ENCODE results near the gene BPIFA2. TPM values are rescaled to one million over a fixed set of nuclear protein-coding genes. Genes with fewer than 3 reads are reported as not detected.

The BPIFA2 gene
- total RNA-seq, 1 experiment from 2014 or later = not detected

DNA sequence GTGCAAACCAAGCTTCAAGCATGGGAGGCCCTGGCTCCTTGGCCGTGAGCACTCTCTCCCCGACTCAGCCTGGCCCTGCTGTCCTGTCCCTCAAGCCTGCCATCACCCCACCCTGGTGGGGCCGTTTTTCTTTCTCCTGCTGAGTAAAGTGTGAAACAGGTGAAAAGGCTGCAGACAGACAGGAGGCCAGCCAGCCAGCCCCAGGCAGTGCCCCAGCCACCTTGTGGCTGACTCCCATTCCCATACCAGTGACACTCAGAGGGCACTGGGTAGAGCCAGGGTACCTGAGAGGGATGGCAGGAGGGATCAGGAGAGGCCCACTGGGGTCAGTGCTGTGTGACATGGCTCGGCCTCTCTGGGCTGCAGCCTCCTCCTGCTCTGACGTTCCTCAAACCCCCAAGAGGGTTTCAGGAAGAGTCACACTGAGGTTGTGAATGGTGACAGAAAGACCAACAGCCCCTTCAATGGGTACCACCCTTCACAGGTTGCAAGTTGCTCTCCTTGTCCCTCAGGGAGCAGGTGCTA is 35.9 kb upstream of the BPIFA2 start:
- Histone ChIP-seq H2AFZ (ENCODE audit: low read length) (no peak overlapping the region), H2BK120ac (ENCODE audit: low read depth, low read length, poor library complexity, severe bottlenecking) (no peak overlapping the region), H3T11ph (ENCODE audit: low read length) (no peak overlapping the region), H3K79me2 (ENCODE audit: insufficient read depth, low read length) (no peaks in the 10 kb centered on the region), H3K23me2 (ENCODE audit: insufficient read length, low read depth, low read length, poor library complexity, severe bottlenecking) (no peaks in the 10 kb centered on the region), H2BK20ac (ENCODE audit: low read depth, low read length, poor library complexity, severe bottlenecking) (no peak overlapping the region), H3K9me3 (ENCODE audit: control insufficient read depth, low read depth, low read length) (no peaks in the 10 kb centered on the region), H2BK5ac (ENCODE audit: insufficient read length, low read length) (no peak overlapping the region), H3K4me1 (ENCODE audit: insufficient read depth, low read length) (no peaks in the 10 kb centered on the region), H4K8ac (replicated peaks; ENCODE audit: insufficient read length, low read depth, low read length) (no peak overlapping the region), H3K27me3 (ENCODE audit: insufficient read depth, low read length) (no peaks in the 10 kb centered on the region), H3K56ac (ENCODE audit: insufficient read length, low read depth, low read length) (no peak overlapping the region), H3K4ac (ENCODE audit: low read depth, low read length) (no peak overlapping the region), H3K27ac (ENCODE audit: insufficient read length, low read depth, low read length) (no peak overlapping the region), H3K14ac (ENCODE audit: insufficient read depth, low read length) (no peak overlapping the region), H4K91ac (ENCODE audit: insufficient read length, low read depth, low read length) (no peak overlapping the region), H2AK5ac (ENCODE audit: insufficient read length, low read length) (no peak overlapping the region), H3K79me1 (ENCODE audit: insufficient read depth, low read depth, low read length, poor library complexity, severe bottlenecking) (no peaks in the 10 kb centered on the region), H3K23ac (ENCODE audit: insufficient read length, low read depth, low read length) (no peak overlapping the region), H3K4me2 (ENCODE audit: insufficient read depth, insufficient read length, low read length) (no peak overlapping the region), H3K9ac (ENCODE audit: extremely low read depth, insufficient read length, low read length) (no peak overlapping the region), H4K5ac (ENCODE audit: insufficient read length, low read depth, low read length) (no peak overlapping the region), H2BK12ac (ENCODE audit: insufficient read length, low read depth, low read length) (no peak overlapping the region), H2BK15ac (ENCODE audit: low read depth, low read length) (no peak overlapping the region), H3K18ac (ENCODE audit: insufficient read length, low read depth, low read length) (no peak overlapping the region), H4K20me1 (ENCODE audit: control insufficient read depth, insufficient read depth, insufficient read length) (no peaks in the 10 kb centered on the region)
- peaks cover 7 to 10% of the 10 kb centered on the region in 2 experiments for H3K4me1 Mint-ChIP-seq
- H3K27me3 Mint-ChIP-seq (ENCODE audit: low read depth) = peaks cover 11% of the 10 kb centered on the region
- H3K4me3 Mint-ChIP-seq = no peak overlapping the region
- H3K27ac Mint-ChIP-seq = no peak overlapping the region; a peak in 1 of 7 replicates
- DNase-seq = no peak
- TF ChIP-seq, protein P1, sequence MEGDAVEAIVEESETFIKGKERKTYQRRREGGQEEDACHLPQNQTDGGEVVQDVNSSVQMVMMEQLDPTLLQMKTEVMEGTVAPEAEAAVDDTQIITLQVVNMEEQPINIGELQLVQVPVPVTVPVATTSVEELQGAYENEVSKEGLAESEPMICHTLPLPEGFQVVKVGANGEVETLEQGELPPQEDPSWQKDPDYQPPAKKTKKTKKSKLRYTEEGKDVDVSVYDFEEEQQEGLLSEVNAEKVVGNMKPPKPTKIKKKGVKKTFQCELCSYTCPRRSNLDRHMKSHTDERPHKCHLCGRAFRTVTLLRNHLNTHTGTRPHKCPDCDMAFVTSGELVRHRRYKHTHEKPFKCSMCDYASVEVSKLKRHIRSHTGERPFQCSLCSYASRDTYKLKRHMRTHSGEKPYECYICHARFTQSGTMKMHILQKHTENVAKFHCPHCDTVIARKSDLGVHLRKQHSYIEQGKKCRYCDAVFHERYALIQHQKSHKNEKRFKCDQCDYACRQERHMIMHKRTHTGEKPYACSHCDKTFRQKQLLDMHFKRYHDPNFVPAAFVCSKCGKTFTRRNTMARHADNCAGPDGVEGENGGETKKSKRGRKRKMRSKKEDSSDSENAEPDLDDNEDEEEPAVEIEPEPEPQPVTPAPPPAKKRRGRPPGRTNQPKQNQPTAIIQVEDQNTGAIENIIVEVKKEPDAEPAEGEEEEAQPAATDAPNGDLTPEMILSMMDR (conservative IDR thresholded peaks at IDR 0.05) = no peak
- WGBS (ENCODE audit: extremely low coverage, insufficient read length, low lambda C conversion rate) = no CpG with 5 or more reads among the region's 5 CpGs
- no peaks in the 10 kb centered on the region for H3K36me3 Mint-ChIP-seq (ENCODE audit: insufficient read depth in 1 of 3, low read depth in 3 of 3)
- H3K9me3 Mint-ChIP-seq = peaks cover 0 to under 1% of the 10 kb centered on the region in 2 experiments; a peak in 1 of 5 replicates
